Trophoblast cell (in vitro differentiated cells and primary cell): Measurements from ENCODE around the gene METTL5.
A peak's percentile ranks its signal among the peaks of the same experiment; 100 is the strongest.
"Not testable (repeated sequence)": the region's sequence is repeated elsewhere in the genome, so short reads cannot be mapped to it uniquely, and the experiment has no call there.

Experiments used
- DNase-seq, 2 donors: peaks; one replicate each; pipeline ENCODE4 v3.0.0-alpha.2; 2016
- H2AFZ ChIP-seq: 2 replicates; pipeline ENCODE4 v1.6.1; 2013; ENCODE audit warnings: low read length, moderate library complexity, mild to moderate bottlenecking; ENCODE audit not compliant: insufficient read depth, poor library complexity
- H2AK5ac ChIP-seq: 2 replicates; pipeline ENCODE4 v1.6.1; 2013; ENCODE audit warnings: mild to moderate bottlenecking, low read length
- H2BK120ac ChIP-seq: 2 replicates; pipeline ENCODE4 v1.6.1; 2013; ENCODE audit warnings: low read length, mild to moderate bottlenecking, moderate library complexity; ENCODE audit not compliant: insufficient read depth, poor library complexity
- H2BK12ac ChIP-seq: 2 replicates; pipeline ENCODE4 v1.6.1; 2013; ENCODE audit warnings: mild to moderate bottlenecking, low read length, moderate library complexity
- H2BK5ac ChIP-seq: 2 replicates; pipeline ENCODE4 v1.6.1; 2013; ENCODE audit warnings: low read length, low read depth, moderate library complexity, mild to moderate bottlenecking; ENCODE audit not compliant: poor library complexity
- H3K14ac ChIP-seq: 2 replicates; pipeline ENCODE4 v1.6.1; 2013; ENCODE audit warnings: mild to moderate bottlenecking, low read length
- H3K18ac ChIP-seq: 2 replicates; pipeline ENCODE4 v1.6.1; 2013; ENCODE audit warnings: mild to moderate bottlenecking, low read length
- H3K23ac ChIP-seq: 2 replicates; pipeline ENCODE4 v1.6.1; 2013; ENCODE audit warnings: low read length
- H3K27ac ChIP-seq: 2 replicates; pipeline ENCODE4 v1.5.1; 2013; ENCODE audit warnings: low read depth, mild to moderate bottlenecking, inconsistent platforms, low read length, moderate library complexity
- H3K27me3 ChIP-seq: 2 replicates; pipeline ENCODE4 v1.6.1; 2013; ENCODE audit warnings: inconsistent platforms, mild to moderate bottlenecking, low read length, moderate library complexity; ENCODE audit not compliant: insufficient read depth
- H3K36me3 ChIP-seq, 2 experiments: 1 replicate in 1 of 2; 2 replicates in 1 of 2; pipeline ENCODE4 v1.6.1; 2013; ENCODE audit warnings: low read length in 2 of 2, mild to moderate bottlenecking in 2 of 2, moderate library complexity in 1 of 2; ENCODE audit not compliant: insufficient read depth in 2 of 2, control insufficient read depth in 1 of 2
- H3K4ac ChIP-seq: 2 replicates; pipeline ENCODE4 v1.6.1; 2013; ENCODE audit warnings: low read depth, mild to moderate bottlenecking, low read length, moderate library complexity
- H3K4me1 ChIP-seq, 2 experiments: 1 replicate in 1 of 2; 2 replicates in 1 of 2; pipeline ENCODE4 v1.6.1; 2013; ENCODE audit warnings: low read length in 2 of 2, mild to moderate bottlenecking in 2 of 2, moderate library complexity in 1 of 2; ENCODE audit not compliant: insufficient read depth in 2 of 2, control insufficient read depth in 1 of 2
- H3K4me2 ChIP-seq: 2 replicates; pipeline ENCODE4 v1.6.1; 2013; ENCODE audit warnings: inconsistent platforms, mild to moderate bottlenecking, low read length, moderate library complexity
- H3K4me3 ChIP-seq: 2 replicates; pipeline ENCODE4 v1.5.1; 2013; ENCODE audit warnings: mild to moderate bottlenecking, low read depth, low read length, inconsistent platforms
- H3K79me1 ChIP-seq: one replicate; pipeline ENCODE4 v1.6.1; 2013; ENCODE audit warnings: low read length
- H3K79me2 ChIP-seq: 2 replicates; pipeline ENCODE4 v1.6.1; 2013; ENCODE audit warnings: low read length, mild to moderate bottlenecking; ENCODE audit not compliant: control insufficient read depth, insufficient read depth, poor library complexity
- H3K9ac ChIP-seq: 2 replicates; pipeline ENCODE4 v1.6.1; 2013; ENCODE audit warnings: mild to moderate bottlenecking, low read length
- H3K9me3 ChIP-seq: 2 replicates; pipeline ENCODE4 v1.6.1; 2013; ENCODE audit warnings: low read depth, mild to moderate bottlenecking, control low read depth, inconsistent platforms, low read length; ENCODE audit not compliant: insufficient read depth
- H4K12ac ChIP-seq: 2 replicates; pipeline ENCODE4 v1.6.1; 2013; ENCODE audit warnings: low read depth, mild to moderate bottlenecking, low read length, moderate library complexity
- H4K8ac ChIP-seq: 2 replicates; pipeline ENCODE4 v1.6.1; 2013; ENCODE audit warnings: low read depth, mild to moderate bottlenecking, low read length, moderate library complexity
- H4K91ac ChIP-seq: one replicate; pipeline ENCODE4 v1.6.1; 2013; ENCODE audit warnings: low read depth, mild to moderate bottlenecking, low read length, moderate library complexity
- WGBS: extraction: QIAGEN DNeasy Blood & Tissue Kit; methylation state at CpG from one replicate; pipeline ENCODE4 v1.1.7; 2013; ENCODE audit warnings: missing lambda C conversion rate; ENCODE audit not compliant: insufficient read length, insufficient coverage; ENCODE audit errors: extremely low coverage; 5-methylcytosine and 5-hydroxymethylcytosine counted together

The METTL5 gene

DNA sequence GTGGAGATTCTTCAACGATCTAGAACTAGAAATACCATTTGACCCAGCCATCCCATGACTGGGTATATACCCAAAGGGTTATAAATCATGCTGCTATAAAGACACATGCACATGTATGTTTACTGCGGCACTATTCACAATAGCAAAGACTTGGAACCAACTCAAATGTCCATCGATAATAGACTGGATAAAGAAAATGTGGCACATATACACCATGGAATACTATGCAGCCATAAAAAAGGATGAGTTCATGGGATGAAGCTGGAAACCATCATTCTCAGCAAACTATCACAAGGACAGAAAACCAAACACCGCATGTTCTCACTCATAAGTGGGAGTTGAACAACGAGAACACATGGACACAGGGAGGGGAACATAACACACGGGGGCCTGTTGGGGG lies 7.3 kb downstream of the METTL5 start:
- H3K36me3 ChIP-seq, result peaks cover 17 to 19% of the 10 kb centered on the region in 2 experiments
- H3K4me2 ChIP-seq, H3K14ac ChIP-seq, H2BK120ac ChIP-seq, H2BK5ac ChIP-seq, H3K4ac ChIP-seq, H2BK12ac ChIP-seq, H3K4me1 ChIP-seq, H4K91ac ChIP-seq, H3K27ac ChIP-seq, H2AK5ac ChIP-seq, H3K4me3 ChIP-seq, H3K18ac ChIP-seq, H3K27me3 ChIP-seq, H3K9ac ChIP-seq, H2AFZ ChIP-seq, H3K23ac ChIP-seq, H4K8ac ChIP-seq, H3K79me2 ChIP-seq, H3K9me3 ChIP-seq, H4K12ac ChIP-seq, H3K79me1 ChIP-seq, DNase-seq: not testable (repeated sequence)
- no CpG with 5 or more reads among the region's 6 CpGs for WGBS

DNA sequence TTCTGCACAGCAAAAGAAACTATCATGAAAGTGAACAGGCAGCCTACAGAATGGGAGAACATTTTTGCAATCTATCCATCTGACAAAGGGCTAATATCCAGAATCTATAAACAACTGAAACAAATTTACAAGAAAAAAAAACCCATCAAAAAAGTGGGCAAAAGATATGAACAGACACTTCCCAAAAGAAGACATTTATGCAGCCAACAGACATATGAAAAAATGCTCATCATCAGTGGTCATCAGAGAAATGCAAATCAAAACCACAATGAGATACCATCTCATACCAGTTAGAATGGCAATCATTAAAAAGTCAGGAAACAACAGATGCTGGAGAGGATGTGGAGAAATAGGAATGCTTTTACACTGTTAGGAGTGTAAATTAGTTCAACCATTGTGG lies 7.7 kb downstream of the METTL5 start:
- H3K4me1 ChIP-seq, H3K4me2 ChIP-seq: not testable (repeated sequence)

DNA sequence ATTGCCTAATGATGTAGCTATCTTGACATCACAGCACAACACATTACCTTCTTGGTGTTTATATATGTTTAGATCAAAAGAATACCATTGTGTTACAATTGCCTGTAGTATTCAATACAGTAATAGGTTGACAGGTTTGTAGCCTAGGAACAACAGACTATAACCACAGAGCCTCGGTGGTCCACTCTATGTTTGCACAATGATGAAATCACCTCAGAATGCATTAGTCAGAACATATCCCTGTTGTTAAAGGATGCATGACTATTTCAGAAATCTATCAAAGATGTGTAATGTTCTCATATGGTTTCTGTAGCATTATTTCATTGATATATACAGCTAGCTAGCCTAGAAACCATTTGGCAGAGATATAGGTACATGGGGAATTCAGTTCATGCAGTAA lies 8.9 kb downstream of the METTL5 start:
- H3K9me3 ChIP-seq, result no peaks in the 10 kb centered on the region
- no peak overlapping the region for H2AFZ ChIP-seq
- no peaks in the 10 kb centered on the region for H3K4me1 ChIP-seq
- H3K4me2 ChIP-seq, result no peak overlapping the region
- no peak overlapping the region for H2BK12ac ChIP-seq
- no peaks in the 10 kb centered on the region for H3K79me2 ChIP-seq
- no peaks in the 10 kb centered on the region for H3K27me3 ChIP-seq
- no peak overlapping the region for H4K8ac ChIP-seq
- no peak overlapping the region for H3K18ac ChIP-seq
- H2AK5ac ChIP-seq, result no peak overlapping the region
- no peak overlapping the region for H2BK120ac ChIP-seq
- H4K12ac ChIP-seq, result no peak overlapping the region
- no peak for DNase-seq
- H3K9ac ChIP-seq, result no peak overlapping the region
- H3K23ac ChIP-seq, result no peak overlapping the region
- no peak overlapping the region for H3K14ac ChIP-seq
- no peak overlapping the region for H3K4me3 ChIP-seq
- H3K79me1 ChIP-seq, result no peaks in the 10 kb centered on the region
- H3K4ac ChIP-seq, result no peak overlapping the region
- no CpG with 5 or more reads among the region's 1 CpG for WGBS
- H2BK5ac ChIP-seq, result no peak overlapping the region
- H3K27ac ChIP-seq, result no peak overlapping the region
- no peak overlapping the region for H4K91ac ChIP-seq
- peaks cover 19 to 22% of the 10 kb centered on the region in 2 experiments for H3K36me3 ChIP-seq

More for the DNA sequence above, 7.7 kb downstream of the METTL5 start:
- not testable (repeated sequence) for H3K18ac ChIP-seq, H4K12ac ChIP-seq, H3K27me3 ChIP-seq, H4K8ac ChIP-seq, H4K91ac ChIP-seq, H2AK5ac ChIP-seq, H3K79me2 ChIP-seq, H2BK12ac ChIP-seq, H2BK120ac ChIP-seq, H3K79me1 ChIP-seq, H3K4ac ChIP-seq, H3K9me3 ChIP-seq, H3K27ac ChIP-seq, H2AFZ ChIP-seq, DNase-seq, H3K23ac ChIP-seq, H2BK5ac ChIP-seq, H3K9ac ChIP-seq, H3K14ac ChIP-seq, H3K4me3 ChIP-seq
- peaks cover 20 to 22% of the 10 kb centered on the region in 2 experiments for H3K36me3 ChIP-seq

DNA sequence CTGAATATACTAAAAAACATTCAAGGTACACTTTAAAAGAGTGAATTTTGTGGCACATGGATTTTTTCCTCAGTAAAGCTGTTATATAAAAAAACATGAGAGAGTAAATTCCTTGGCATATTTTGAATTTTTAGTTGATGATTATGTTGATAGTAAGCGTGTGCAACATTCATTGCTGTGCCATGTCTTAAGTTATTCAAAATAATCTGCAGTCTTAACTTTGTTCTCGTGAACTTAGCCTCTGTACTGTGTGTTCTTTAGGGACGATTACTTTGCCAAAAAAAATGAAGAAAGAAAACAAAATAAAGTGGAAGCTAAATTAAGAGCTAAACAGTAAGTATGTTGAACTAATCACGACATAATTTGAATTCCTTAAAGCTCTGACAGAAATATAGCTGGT lies 16.5 kb downstream of the METTL5 start:
- H3K9me3 ChIP-seq, result no peaks in the 10 kb centered on the region
- peaks cover 0 to 2% of the 10 kb centered on the region in 2 experiments for H3K4me1 ChIP-seq
- H3K36me3 ChIP-seq, result peaks cover 12 to 20% of the 10 kb centered on the region in 2 experiments
- H2AK5ac ChIP-seq, result no peak overlapping the region
- H3K4ac ChIP-seq, result no peak overlapping the region
- WGBS, result no CpG with 5 or more reads among the region's 4 CpGs
- H4K8ac ChIP-seq, result no peak overlapping the region
- DNase-seq, result peak in 1 of 2 donors; percentile 38
- H4K12ac ChIP-seq, result no peak overlapping the region
- no peak overlapping the region for H2AFZ ChIP-seq
- H3K18ac ChIP-seq, result no peak overlapping the region
- H3K9ac ChIP-seq, result no peak overlapping the region
- no peak overlapping the region for H4K91ac ChIP-seq
- H3K79me2 ChIP-seq, result no peaks in the 10 kb centered on the region
- H3K14ac ChIP-seq, result no peak overlapping the region
- H3K27me3 ChIP-seq, result no peaks in the 10 kb centered on the region
- H3K4me2 ChIP-seq, result no peak overlapping the region
- H3K4me3 ChIP-seq, result no peak overlapping the region
- no peak overlapping the region for H3K27ac ChIP-seq
- no peak overlapping the region for H2BK120ac ChIP-seq
- no peak overlapping the region for H2BK5ac ChIP-seq
- no peak overlapping the region for H2BK12ac ChIP-seq
- H3K79me1 ChIP-seq, result no peaks in the 10 kb centered on the region
- no peak overlapping the region for H3K23ac ChIP-seq
